Neural cell (in vitro differentiated cells): Measurements from ENCODE around the gene SLC12A5. TPM values are rescaled to one million over a fixed set of nuclear protein-coding genes. Genes with fewer than 3 reads are reported as not detected.

Experiments
- H2AFZ ChIP-seq: fragments of 200-600, 300-800 bp; sonication (generic), shearing (Covaris generic); 2 replicates; pipeline ENCODE4 v1.6.0; 2014; ENCODE audit warnings: low read depth, mild to moderate bottlenecking, antibody characterized with exemption, low read length, moderate library complexity
- H3F3A ChIP-seq: fragments of 200-600 bp; shearing (Covaris generic); 2 replicates; pipeline ENCODE4 v1.6.1; 2016; ENCODE audit warnings: mild to moderate bottlenecking, moderate library complexity, mixed read lengths, antibody characterized with exemption, low read length; ENCODE audit not compliant: insufficient read depth, poor library complexity, severe bottlenecking
- H3K27ac ChIP-seq: fragments of 200-600, 300-800 bp; sonication (generic), shearing (Covaris generic); 2 replicates; pipeline ENCODE4 v1.5.1; 2014; ENCODE audit warnings: mild to moderate bottlenecking, low read length, moderate library complexity
- H3K27me3 ChIP-seq: fragments of 300-800, 200-600 bp; sonication (generic), shearing (Covaris generic); 2 replicates; pipeline ENCODE4 v1.6.0; 2014; ENCODE audit warnings: mild to moderate bottlenecking, low read depth, low read length, moderate library complexity; ENCODE audit not compliant: insufficient read depth
- H3K36me3 ChIP-seq: fragments of 300-800, 200-600 bp; sonication (generic), shearing (Covaris generic); 2 replicates; pipeline ENCODE4 v1.5.1; 2014; ENCODE audit warnings: mild to moderate bottlenecking, antibody characterized with exemption, low read length, moderate library complexity; ENCODE audit not compliant: insufficient read depth
- H3K4me2 ChIP-seq: fragments of 300-800, 200-600 bp; sonication (generic), shearing (Covaris generic); 2 replicates; pipeline ENCODE4 v1.6.0; 2014; ENCODE audit warnings: mild to moderate bottlenecking, low read length
- H3K4me3 ChIP-seq: fragments of 300-800, 200-600 bp; sonication (generic), shearing (Covaris generic); 2 replicates; pipeline ENCODE4 v1.5.1; 2014; ENCODE audit warnings: mild to moderate bottlenecking, low read length, moderate library complexity
- H3K79me2 ChIP-seq: fragments of 200-600 bp; shearing (Covaris generic); replicated peaks from 2 replicates; pipeline ENCODE4 v1.6.0; 2014; ENCODE audit warnings: mild to moderate bottlenecking, low read length, moderate library complexity; ENCODE audit not compliant: insufficient read depth
- H3K9ac ChIP-seq: fragments of 300-800, 200-600 bp; sonication (generic), shearing (Covaris generic); 2 replicates; pipeline ENCODE4 v1.6.1; 2016; ENCODE audit warnings: mild to moderate bottlenecking, low read length, mixed read lengths
- H3K9me2 ChIP-seq: fragments of 200-600 bp; shearing (Covaris generic); 2 replicates; pipeline ENCODE4 v1.6.1; 2016; ENCODE audit warnings: mild to moderate bottlenecking, low read length, mixed read lengths; ENCODE audit not compliant: insufficient read depth
- H3K9me3 ChIP-seq: fragments of 200-600, 300-800 bp; sonication (generic), shearing (Covaris generic); 2 replicates; pipeline ENCODE4 v1.6.1; 2016; ENCODE audit warnings: mild to moderate bottlenecking, mixed run types, low read length, moderate library complexity, mixed read lengths
- H4K20me1 ChIP-seq: fragments of 200-600 bp; shearing (Covaris generic); 2 replicates; pipeline ENCODE4 v1.6.1; 2016; ENCODE audit warnings: mild to moderate bottlenecking, mixed run types; ENCODE audit not compliant: insufficient read depth
- CTCF ChIP-seq: fragments of 450-650 bp; IDR thresholded peaks from 2 replicates; pipeline ENCODE4 v1.5.1; 2014; ENCODE audit warnings: antibody characterized with exemption, mild to moderate bottlenecking, moderate library complexity; ENCODE audit not compliant: poor library complexity, severe bottlenecking
- EP300 ChIP-seq: fragments of 450-650 bp; conservative IDR thresholded peaks from 2 replicates; pipeline ENCODE4 v1.6.1; 2014; ENCODE audit warnings: antibody characterized with exemption, mild to moderate bottlenecking, moderate library complexity; ENCODE audit not compliant: poor library complexity, severe bottlenecking
- EZH2 ChIP-seq: fragments of 200-600, 300-800 bp; shearing (Covaris generic), sonication (generic); IDR thresholded peaks from 2 replicates; pipeline ENCODE4 v1.6.1; 2014; ENCODE audit warnings: antibody characterized with exemption, low read length, borderline replicate concordance, mild to moderate bottlenecking; ENCODE audit not compliant: insufficient read depth, poor library complexity, severe bottlenecking
- MXI1 ChIP-seq: fragments of 450-650 bp; conservative IDR thresholded peaks from 2 replicates; pipeline ENCODE4 v1.6.1; 2014; ENCODE audit warnings: antibody characterized with exemption, mild to moderate bottlenecking; ENCODE audit not compliant: poor library complexity, severe bottlenecking
- POLR2AphosphoS5 ChIP-seq: IDR thresholded peaks from 2 replicates; pipeline ENCODE4 v1.6.1; 2012
- RAD21 ChIP-seq: fragments of 450-650 bp; conservative IDR thresholded peaks from 2 replicates; pipeline ENCODE4 v1.6.1; 2014; ENCODE audit warnings: antibody characterized with exemption, mild to moderate bottlenecking, moderate library complexity
- REST ChIP-seq: IDR thresholded peaks from 2 replicates; pipeline ENCODE4 v1.6.1; 2012; ENCODE audit warnings: borderline replicate concordance
- SMC3 ChIP-seq: fragments of 450-650 bp; conservative IDR thresholded peaks from 2 replicates; pipeline ENCODE4 v1.6.1; 2014; ENCODE audit warnings: antibody characterized with exemption, mild to moderate bottlenecking, moderate library complexity; ENCODE audit not compliant: poor library complexity
- TAF1 ChIP-seq: IDR thresholded peaks from 2 replicates; pipeline ENCODE4 v1.6.1; 2012; ENCODE audit warnings: low read depth
- polyA plus RNA-seq: library from polyadenylated mRNA; depleted of rRNA; stranded (reverse); fragments of >200 nt; gene quantifications from 2 replicates; pipeline ENCODE4 v1.2.3, GENCODE V29; 2014

Gene SLC12A5
- polyA plus RNA-seq, 1 donor from 2014 or later: 53.1 TPM

DNA sequence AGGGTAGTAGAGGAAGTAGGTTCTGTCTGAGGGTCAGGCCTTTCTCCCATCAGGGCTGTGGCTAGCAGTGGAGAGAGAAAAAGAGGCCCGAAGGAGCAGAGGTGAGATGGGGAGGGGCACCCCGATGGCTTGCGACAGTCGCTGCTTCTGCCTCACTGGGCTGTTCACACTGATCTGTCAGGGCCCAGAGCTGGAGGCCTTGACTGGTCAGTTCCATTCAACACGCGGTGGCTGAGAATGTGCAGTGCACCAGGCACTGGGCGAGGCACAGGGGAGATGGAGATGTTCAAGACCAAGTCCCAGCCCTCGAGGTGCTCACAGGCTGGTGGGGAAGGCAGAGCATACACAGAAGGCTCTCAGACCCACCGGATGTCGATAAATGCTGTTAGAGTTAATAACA lies 21.4 kb downstream of the SLC12A5 start:
- Histone ChIP-seq H2AFZ (no peak overlapping the region), H3K27me3 (no peaks in the 10 kb centered on the region), H3K4me3 (no peak overlapping the region), H3K27ac (no peak overlapping the region), H3K9ac (no peak overlapping the region), H4K20me1 (no peaks in the 10 kb centered on the region), H3K79me2 (no peaks in the 10 kb centered on the region), H3K9me2 (no peaks in the 10 kb centered on the region), H3K4me2 (no peak overlapping the region), H3K36me3 (peaks cover 15% of the 10 kb centered on the region), H3K9me3 (no peaks in the 10 kb centered on the region), H3F3A (no peaks in the 10 kb centered on the region)
- TF ChIP-seq REST: no peak
- TF ChIP-seq EZH2: no peak
- no peak for TF ChIP-seq SMC3
- no peak for TF ChIP-seq TAF1
- TF ChIP-seq POLR2AphosphoS5: no peak
- no peak for TF ChIP-seq CTCF
- TF ChIP-seq MXI1: no peak
- no peak for TF ChIP-seq EP300
- no peak for TF ChIP-seq RAD21

GRCh38 chr20:46050885-46051284 lies 21.9 kb downstream of the SLC12A5 start:
- no peaks in the 10 kb centered on the region for H3K27me3 ChIP-seq
- no peaks in the 10 kb centered on the region for H3K79me2 ChIP-seq
- H3K9ac ChIP-seq: no peak overlapping the region
- no peak overlapping the region for H3K4me3 ChIP-seq
- H4K20me1 ChIP-seq: no peaks in the 10 kb centered on the region
- TF ChIP-seq CTCF: no peak
- TF ChIP-seq TAF1: no peak
- TF ChIP-seq REST: no peak
- no peak for TF ChIP-seq EP300
- no peak for TF ChIP-seq MXI1
- no peak for TF ChIP-seq EZH2
- no peak for TF ChIP-seq SMC3
- H3K4me2 ChIP-seq: no peak overlapping the region
- no peaks in the 10 kb centered on the region for H3K9me3 ChIP-seq
- H3K27ac ChIP-seq: no peak overlapping the region
- H3K36me3 ChIP-seq: peaks cover 15% of the 10 kb centered on the region
- no peak overlapping the region for H2AFZ ChIP-seq
- no peaks in the 10 kb centered on the region for H3F3A ChIP-seq
- H3K9me2 ChIP-seq: no peaks in the 10 kb centered on the region
